ENCODE measurements around the gene PAPPA2. TPM values are rescaled to one million over a fixed set of nuclear protein-coding genes. Genes with fewer than 3 reads are reported as not detected.

Gene PAPPA2
- total RNA-seq, 3 donors from 2014 or later (not counting 1 experiment from before 2014, with no cell fraction given): 0.48 TPM; not detected in 2

- 79% methylated on average over 2 of the region's 3 CpGs for WGBS (ENCODE audit: insufficient coverage)
- intact Hi-C loops (cut with micrococcal nuclease): no loop called here
- H3K36me3 Mint-ChIP-seq: no peaks in the 10 kb centered on the region
Observed at GRCh38 chr1:176541663-176542062, 78.7 kb downstream of the PAPPA2 start.

GRCh38 chr1:176542352-176542751 lies 79.4 kb downstream of the PAPPA2 start:
- intact Hi-C loops (cut with micrococcal nuclease): no loop called here
- Mint-ChIP-seq H3K27ac (no peak overlapping the region), H3K9me3 (peaks cover 7 to 9% of the 10 kb centered on the region in 2 donors), H3K4me1 (no peaks in the 10 kb centered on the region), H3K27me3 (ENCODE audit: low read depth in 2 of 2) (peaks cover 0 to 2% of the 10 kb centered on the region in 2 donors), H3K4me3 (no peak overlapping the region), H3K36me3 (no peaks in the 10 kb centered on the region)
- no peak for ATAC-seq
- Histone ChIP-seq H3K27me3 (ENCODE audit: control insufficient read depth, insufficient read depth, low read length) (no peaks in the 10 kb centered on the region), H3K9me3 (ENCODE audit: control insufficient read depth, insufficient read depth, low read length) (no peaks in the 10 kb centered on the region), H3K4me1 (ENCODE audit: control insufficient read depth, insufficient read depth, low read length) (no peaks in the 10 kb centered on the region), H3K36me3 (ENCODE audit: control insufficient read depth, insufficient read depth, low read length) (no peaks in the 10 kb centered on the region), H3K27ac (ENCODE audit: low read length) (no peak overlapping the region), H3K4me3 (ENCODE audit: low read length) (no peak overlapping the region)
- TF ChIP-seq, protein P1, sequence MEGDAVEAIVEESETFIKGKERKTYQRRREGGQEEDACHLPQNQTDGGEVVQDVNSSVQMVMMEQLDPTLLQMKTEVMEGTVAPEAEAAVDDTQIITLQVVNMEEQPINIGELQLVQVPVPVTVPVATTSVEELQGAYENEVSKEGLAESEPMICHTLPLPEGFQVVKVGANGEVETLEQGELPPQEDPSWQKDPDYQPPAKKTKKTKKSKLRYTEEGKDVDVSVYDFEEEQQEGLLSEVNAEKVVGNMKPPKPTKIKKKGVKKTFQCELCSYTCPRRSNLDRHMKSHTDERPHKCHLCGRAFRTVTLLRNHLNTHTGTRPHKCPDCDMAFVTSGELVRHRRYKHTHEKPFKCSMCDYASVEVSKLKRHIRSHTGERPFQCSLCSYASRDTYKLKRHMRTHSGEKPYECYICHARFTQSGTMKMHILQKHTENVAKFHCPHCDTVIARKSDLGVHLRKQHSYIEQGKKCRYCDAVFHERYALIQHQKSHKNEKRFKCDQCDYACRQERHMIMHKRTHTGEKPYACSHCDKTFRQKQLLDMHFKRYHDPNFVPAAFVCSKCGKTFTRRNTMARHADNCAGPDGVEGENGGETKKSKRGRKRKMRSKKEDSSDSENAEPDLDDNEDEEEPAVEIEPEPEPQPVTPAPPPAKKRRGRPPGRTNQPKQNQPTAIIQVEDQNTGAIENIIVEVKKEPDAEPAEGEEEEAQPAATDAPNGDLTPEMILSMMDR (IDR thresholded peaks at IDR 0.05): no peak
- DNase-seq: no peak
- WGBS (ENCODE audit: insufficient coverage): 70% methylated on average over 2 of the region's 2 CpGs

More at GRCh38 chr1:176541663-176542062, 78.7 kb downstream of the PAPPA2 start:
- no peak for DNase-seq
- H3K9me3 ChIP-seq (ENCODE audit: control insufficient read depth, insufficient read depth, low read length): no peaks in the 10 kb centered on the region
- H3K27ac Mint-ChIP-seq: no peak overlapping the region
- peaks cover 3 to 9% of the 10 kb centered on the region in 2 donors for H3K9me3 Mint-ChIP-seq
- no peak overlapping the region for H3K27ac ChIP-seq (ENCODE audit: low read length)
- TF ChIP-seq, protein P1 (IDR thresholded peaks at IDR 0.05): no peak
- H3K4me1 Mint-ChIP-seq: no peaks in the 10 kb centered on the region
- no peak for ATAC-seq
- no peaks in the 10 kb centered on the region for H3K4me1 ChIP-seq (ENCODE audit: control insufficient read depth, insufficient read depth, low read length)
- no peak overlapping the region for H3K4me3 Mint-ChIP-seq
- no peaks in the 10 kb centered on the region for H3K36me3 ChIP-seq (ENCODE audit: control insufficient read depth, insufficient read depth, low read length)
- no peak overlapping the region for H3K4me3 ChIP-seq (ENCODE audit: low read length)
- H3K27me3 ChIP-seq (ENCODE audit: control insufficient read depth, insufficient read depth, low read length): no peaks in the 10 kb centered on the region
- peaks cover 0 to 2% of the 10 kb centered on the region in 2 donors for H3K27me3 Mint-ChIP-seq (ENCODE audit: low read depth in 2 of 2)

DNA sequence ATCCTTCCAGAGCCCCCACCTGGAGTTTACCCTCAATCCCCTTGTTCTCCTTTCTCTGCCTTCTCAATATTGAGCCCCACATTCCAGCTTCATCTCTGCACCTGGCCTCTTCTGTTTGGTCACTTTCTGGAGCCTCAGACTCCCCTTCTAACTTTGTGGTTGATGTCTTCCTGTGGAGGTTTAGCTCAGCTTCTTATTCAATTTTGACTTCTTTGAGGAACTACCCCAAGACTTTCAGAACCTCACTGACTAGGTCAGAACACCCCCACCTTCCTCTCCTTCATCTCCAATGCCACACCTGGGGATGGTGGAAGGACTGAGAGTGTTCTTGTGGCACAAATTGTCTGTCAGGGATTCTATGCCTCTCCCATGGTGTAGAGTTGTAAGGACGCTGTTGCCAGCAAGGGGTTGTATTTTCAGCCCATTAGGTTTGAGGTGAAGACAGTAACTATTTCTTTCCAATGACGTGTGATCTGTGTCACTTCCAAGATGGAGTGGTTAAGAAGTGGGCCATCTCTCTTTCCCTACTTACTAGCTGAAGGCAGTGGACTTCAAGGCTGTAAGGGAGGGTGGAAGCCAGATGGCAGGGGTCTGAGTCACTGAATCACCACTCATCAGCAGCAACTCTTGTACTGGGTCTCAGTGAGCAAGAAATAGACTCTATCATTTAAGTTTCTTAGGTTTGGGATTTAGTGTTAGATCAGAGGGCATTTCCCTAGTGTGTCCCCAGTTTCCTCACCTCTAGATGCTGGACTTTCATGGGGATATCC lies 80.6 kb downstream of the PAPPA2 start:
- no peak overlapping the region for H3K27ac ChIP-seq (ENCODE audit: low read length)
- no peaks in the 10 kb centered on the region for H3K4me1 ChIP-seq (ENCODE audit: control insufficient read depth, insufficient read depth, low read length)
- H3K4me3 ChIP-seq (ENCODE audit: low read length): no peak overlapping the region
- no peaks in the 10 kb centered on the region for H3K36me3 ChIP-seq (ENCODE audit: control insufficient read depth, insufficient read depth, low read length)
- no peak for DNase-seq
- Mint-ChIP-seq H3K4me3 (no peak overlapping the region), H3K27ac (no peak overlapping the region), H3K9me3 (peaks cover 3 to 4% of the 10 kb centered on the region in 2 donors), H3K4me1 (no peaks in the 10 kb centered on the region), H3K36me3 (no peaks in the 10 kb centered on the region), H3K27me3 (ENCODE audit: low read depth in 2 of 2) (peaks cover 0 to 1% of the 10 kb centered on the region in 2 donors)
- WGBS (ENCODE audit: insufficient coverage): 86% methylated on average over 1 of the region's 2 CpGs
- intact Hi-C loops (cut with micrococcal nuclease): no loop called here
- H3K27me3 ChIP-seq (ENCODE audit: control insufficient read depth, insufficient read depth, low read length): no peaks in the 10 kb centered on the region
- ATAC-seq: no peak
- H3K9me3 ChIP-seq (ENCODE audit: control insufficient read depth, insufficient read depth, low read length): no peaks in the 10 kb centered on the region
- TF ChIP-seq, protein P1 (IDR thresholded peaks at IDR 0.05): no peak

All from natural killer cell (primary cell).